HCT116 (cell line): Measurements from ENCODE around the gene RSPO1. TPM values are rescaled to one million over a fixed set of nuclear protein-coding genes. Genes with fewer than 3 reads are reported as not detected.

Source experiments
- ATAC-seq: fragments of 200-7000 bp; cut with Tn5 transposase; 2 replicates; pipeline ENCODE4 v1.9.1; 2020; ENCODE audit warnings: mild to moderate bottlenecking, moderate library complexity
- BruUV-seq: library from RNA; stranded (reverse); fragments of 400-500 nt; replicated peaks from 2 replicates; lab custom pipeline; 2021; lab: Mats Ljungman, UMichigan
- CTCF ChIA-PET: fragments of 300-600 bp; sonication (Branson Sonifier 250); formaldehyde crosslinking; loops from one replicate; lab custom pipeline; 2021; ENCODE audit warnings: antibody characterized with exemption; lab: Charles Lee
- POLR2A ChIA-PET: fragments of 300-600, 350-600 bp; sonication (Branson Sonifier 250); formaldehyde crosslinking; loops from one replicate; lab custom pipeline; 2021; ENCODE audit warnings: antibody characterized with exemption; lab: Charles Lee
- RAD21 ChIA-PET, 2 experiments: fragments of 300-600 bp; sonication (Branson Sonifier 250); formaldehyde crosslinking; loops; one replicate each; lab custom pipeline; 2023; ENCODE audit warnings: low total read pairs in 2 of 2; ENCODE audit not compliant: uncharacterized antibody in 2 of 2, unreplicated experiment in 2 of 2, low non-redundant PET in 1 of 2; lab: Charles Lee
- DNase-seq: peaks from one replicate; pipeline ENCODE4 v3.0.0-alpha.2; 2010; ENCODE audit warnings: low read depth, low spot score
- H2AFZ ChIP-seq: fragments of 200-600 bp; shearing (Covaris generic), sonication (generic); 2 replicates; pipeline ENCODE4 v1.6.1; 2017; ENCODE audit warnings: low read depth, mixed run types, mixed read lengths, antibody characterized with exemption, low read length; ENCODE audit not compliant: poor library complexity, severe bottlenecking
- H3K27ac ChIP-seq: 2 replicates; pipeline ENCODE4 v1.5.1; 2012; ENCODE audit warnings: low read depth, low read length
- H3K27me3 ChIP-seq: fragments of 200-600 bp; sonication (generic); 2 replicates; pipeline ENCODE4 v1.6.1; 2016; ENCODE audit warnings: mixed run types, low read length, mixed read lengths; ENCODE audit not compliant: insufficient read depth
- H3K36me3 ChIP-seq, 2 experiments: fragments of 200-500 bp in 1 of 2; fragments of 200-600 bp in 1 of 2; sonication (Bioruptor generic) in 1 of 2; sonication (generic) in 1 of 2; 2 replicates each; pipeline versions ENCODE4 v1.5.1 to v1.6.1; 2014 to 2016; ENCODE audit warnings: low read length in 2 of 2, inconsistent platforms in 1 of 2, mixed read lengths in 1 of 2, mixed run types in 1 of 2; ENCODE audit not compliant: insufficient read depth in 2 of 2, control insufficient read depth in 1 of 2
- H3K4me1 ChIP-seq, 2 experiments: fragments of 200-600 bp in 1 of 2; sonication (generic) in 1 of 2; 2 replicates each; pipeline versions ENCODE4 v1.5.1 to v1.6.1; 2012 to 2017; ENCODE audit warnings: low read length in 2 of 2, inconsistent platforms in 1 of 2, mild to moderate bottlenecking in 1 of 2, mixed read lengths in 1 of 2, mixed run types in 1 of 2, moderate library complexity in 1 of 2; ENCODE audit not compliant: insufficient read depth in 2 of 2, control insufficient read depth in 1 of 2
- H3K4me2 ChIP-seq: fragments of 200-600 bp; sonication (generic); 2 replicates; pipeline ENCODE4 v1.6.1; 2017; ENCODE audit warnings: mixed run types, low read length, mixed read lengths
- H3K4me3 ChIP-seq, 2 experiments: fragments of 200-600 bp in 1 of 2; sonication (generic) in 1 of 2; replicated peaks in 1 of 2; 2 replicates each; pipeline ENCODE4 v1.5.1; 2011 to 2016; ENCODE audit warnings: low read length in 2 of 2, control low read depth in 1 of 2, low read depth in 1 of 2, mild to moderate bottlenecking in 1 of 2, mixed read lengths in 1 of 2, mixed run types in 1 of 2
- H3K79me2 ChIP-seq: fragments of 200-600 bp; sonication (generic); 2 replicates; pipeline ENCODE4 v1.6.1; 2017; ENCODE audit warnings: mild to moderate bottlenecking, mixed run types, low read length, moderate library complexity, mixed read lengths; ENCODE audit not compliant: insufficient read depth
- H3K9ac ChIP-seq: fragments of 200-600 bp; sonication (generic); 2 replicates; pipeline ENCODE4 v1.6.1; 2016; ENCODE audit warnings: low read length, mixed read lengths
- H3K9me2 ChIP-seq: fragments of 200-600 bp; sonication (generic), shearing (Covaris generic); 2 replicates; pipeline ENCODE4 v1.6.1; 2017; ENCODE audit warnings: mixed run types, mild to moderate bottlenecking, moderate library complexity; ENCODE audit not compliant: insufficient read depth
- H3K9me3 ChIP-seq, 2 experiments: fragments of 200-500 bp in 1 of 2; fragments of 200-600 bp in 1 of 2; sonication (Bioruptor generic) in 1 of 2; sonication (generic) in 1 of 2; 2 replicates each; pipeline ENCODE4 v1.6.1; 2014 to 2017; ENCODE audit warnings: low read length in 2 of 2, mixed read lengths in 2 of 2, inconsistent platforms in 1 of 2, low read depth in 1 of 2, mild to moderate bottlenecking in 1 of 2, mixed run types in 1 of 2, moderate library complexity in 1 of 2; ENCODE audit not compliant: control insufficient read depth in 1 of 2, insufficient read depth in 1 of 2
- H4K20me1 ChIP-seq: fragments of 200-600 bp; sonication (generic), shearing (Covaris generic); 2 replicates; pipeline ENCODE4 v1.6.1; 2017; ENCODE audit warnings: mixed run types, mild to moderate bottlenecking, moderate library complexity; ENCODE audit not compliant: insufficient read depth
- ELF1 ChIP-seq: IDR thresholded peaks from 2 replicates; pipeline ENCODE4 v1.6.1; 2012; ENCODE audit warnings: low read depth, borderline replicate concordance
- EZH2 ChIP-seq: fragments of 200-600 bp; sonication (generic); IDR thresholded peaks from 2 replicates; pipeline ENCODE4 v1.6.1; 2017; ENCODE audit warnings: antibody characterized with exemption, mixed run types
- EZH2phosphoT487 ChIP-seq: fragments of 200-600 bp; IDR thresholded peaks from 2 replicates; pipeline ENCODE4 v1.6.1; 2018; ENCODE audit warnings: antibody characterized with exemption, borderline replicate concordance
- ZNF274 ChIP-seq: fragments of 200-500 bp; sonication (Bioruptor generic); IDR thresholded peaks from 2 replicates; pipeline ENCODE4 v1.6.1; 2014; ENCODE audit warnings: mild to moderate bottlenecking, low read depth, low read length, inconsistent platforms
- intact Hi-C: fragments of 100-400 bp; cut with micrococcal nuclease; formaldehyde crosslinking; loops from 2 replicates; pipeline ENCODE4 v1.10.0; 2022
- total RNA-seq: library from RNA; stranded (reverse); gene quantifications from one replicate; pipeline ENCODE4 v1.2.1, GENCODE V29; 2021; ENCODE audit not compliant: unreplicated experiment
- TF ChIP-seq, protein P1 (sequence below): IDR thresholded peaks from 2 replicates; pipeline ENCODE4 v1.6.1; 2012
- TF ChIP-seq, protein P2 (sequence below), 3 experiments: fragments of 200-600 bp in 1 of 3; sonication (generic) in 1 of 3; IDR thresholded peaks in 2 of 3; conservative IDR thresholded peaks in 1 of 3; 2 replicates each; pipeline ENCODE4 v1.5.1; 2012 to 2017; ENCODE audit warnings: low read depth in 2 of 3, low read length in 2 of 3, antibody characterized with exemption in 1 of 3, borderline replicate concordance in 1 of 3, control low read depth in 1 of 3, mild to moderate bottlenecking in 1 of 3, mixed read lengths in 1 of 3, mixed run types in 1 of 3, moderate library complexity in 1 of 3; ENCODE audit not compliant: insufficient read depth in 1 of 3

Gene RSPO1
- total RNA-seq, 1 experiment from 2014 or later = 0.15 TPM

DNA sequence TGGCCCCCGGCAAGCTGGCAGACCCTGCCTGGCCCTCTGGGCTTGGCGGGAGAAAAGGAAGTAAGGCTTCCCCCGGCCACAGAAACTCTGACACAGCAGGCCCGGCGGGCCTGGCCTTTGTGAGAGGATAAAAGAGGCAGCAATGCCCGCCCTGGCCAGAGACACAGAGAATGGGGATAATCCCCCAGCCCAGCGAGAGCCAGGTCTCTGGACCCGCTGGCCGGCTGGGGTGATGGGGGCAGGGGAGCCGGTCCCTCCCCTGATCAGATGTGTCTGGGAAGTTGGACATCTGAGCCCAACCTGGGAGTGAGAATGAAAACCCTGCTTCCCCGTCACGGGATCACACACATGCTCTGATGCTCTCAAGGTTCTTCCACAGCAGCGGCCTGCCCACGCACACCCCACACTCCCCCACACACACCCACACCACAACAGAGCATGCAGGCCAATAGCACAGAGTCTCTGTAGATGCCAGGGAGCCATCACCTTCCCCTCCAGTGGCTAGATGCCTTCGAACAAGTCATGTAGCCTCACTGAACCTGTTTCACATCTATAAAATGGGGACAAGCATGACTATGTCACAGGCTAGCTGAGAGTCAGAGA is 4.2 kb downstream of the RSPO1 start:
- ChIA-PET POLR2A (no interaction called here), RAD21 (no interaction called here), CTCF (no interaction called here)
- Histone ChIP-seq H3K36me3 (no peaks in the 10 kb centered on the region), H3K9ac (no peak overlapping the region), H3K9me3 (no peaks in the 10 kb centered on the region), H2AFZ (no peak overlapping the region), H3K4me2 (no peak overlapping the region), H3K4me3 (no peak overlapping the region), H4K20me1 (no peaks in the 10 kb centered on the region), H3K27me3 (peaks cover 37% of the 10 kb centered on the region), H3K9me2 (no peaks in the 10 kb centered on the region), H3K27ac (no peak overlapping the region), H3K4me1 (no peaks in the 10 kb centered on the region; a peak in 1 of 4 replicates), H3K79me2 (no peaks in the 10 kb centered on the region)
- intact Hi-C loops = no loop called here
- TF ChIP-seq ZNF274 (no peak), ELF1 (no peak), EZH2 (no peak), EZH2phosphoT487 (no peak)
- TF ChIP-seq, protein P1, sequence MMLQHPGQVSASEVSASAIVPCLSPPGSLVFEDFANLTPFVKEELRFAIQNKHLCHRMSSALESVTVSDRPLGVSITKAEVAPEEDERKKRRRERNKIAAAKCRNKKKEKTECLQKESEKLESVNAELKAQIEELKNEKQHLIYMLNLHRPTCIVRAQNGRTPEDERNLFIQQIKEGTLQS = no peak
- TF ChIP-seq, protein P2, sequence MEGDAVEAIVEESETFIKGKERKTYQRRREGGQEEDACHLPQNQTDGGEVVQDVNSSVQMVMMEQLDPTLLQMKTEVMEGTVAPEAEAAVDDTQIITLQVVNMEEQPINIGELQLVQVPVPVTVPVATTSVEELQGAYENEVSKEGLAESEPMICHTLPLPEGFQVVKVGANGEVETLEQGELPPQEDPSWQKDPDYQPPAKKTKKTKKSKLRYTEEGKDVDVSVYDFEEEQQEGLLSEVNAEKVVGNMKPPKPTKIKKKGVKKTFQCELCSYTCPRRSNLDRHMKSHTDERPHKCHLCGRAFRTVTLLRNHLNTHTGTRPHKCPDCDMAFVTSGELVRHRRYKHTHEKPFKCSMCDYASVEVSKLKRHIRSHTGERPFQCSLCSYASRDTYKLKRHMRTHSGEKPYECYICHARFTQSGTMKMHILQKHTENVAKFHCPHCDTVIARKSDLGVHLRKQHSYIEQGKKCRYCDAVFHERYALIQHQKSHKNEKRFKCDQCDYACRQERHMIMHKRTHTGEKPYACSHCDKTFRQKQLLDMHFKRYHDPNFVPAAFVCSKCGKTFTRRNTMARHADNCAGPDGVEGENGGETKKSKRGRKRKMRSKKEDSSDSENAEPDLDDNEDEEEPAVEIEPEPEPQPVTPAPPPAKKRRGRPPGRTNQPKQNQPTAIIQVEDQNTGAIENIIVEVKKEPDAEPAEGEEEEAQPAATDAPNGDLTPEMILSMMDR (IDR thresholded peaks at IDR 0.05 in 2 of 3, conservative IDR thresholded peaks at IDR 0.05 in 1 of 3; ENCODE audit: borderline replicate concordance in 1 of 3, insufficient read depth in 1 of 3, low read depth in 2 of 3, low read length in 2 of 3) = no peak
- DNase-seq (no peak), ATAC-seq (no peak)
- no TSS peak for BruUV-seq
